ENCODE results near the gene HLF.

Gene HLF

DNA sequence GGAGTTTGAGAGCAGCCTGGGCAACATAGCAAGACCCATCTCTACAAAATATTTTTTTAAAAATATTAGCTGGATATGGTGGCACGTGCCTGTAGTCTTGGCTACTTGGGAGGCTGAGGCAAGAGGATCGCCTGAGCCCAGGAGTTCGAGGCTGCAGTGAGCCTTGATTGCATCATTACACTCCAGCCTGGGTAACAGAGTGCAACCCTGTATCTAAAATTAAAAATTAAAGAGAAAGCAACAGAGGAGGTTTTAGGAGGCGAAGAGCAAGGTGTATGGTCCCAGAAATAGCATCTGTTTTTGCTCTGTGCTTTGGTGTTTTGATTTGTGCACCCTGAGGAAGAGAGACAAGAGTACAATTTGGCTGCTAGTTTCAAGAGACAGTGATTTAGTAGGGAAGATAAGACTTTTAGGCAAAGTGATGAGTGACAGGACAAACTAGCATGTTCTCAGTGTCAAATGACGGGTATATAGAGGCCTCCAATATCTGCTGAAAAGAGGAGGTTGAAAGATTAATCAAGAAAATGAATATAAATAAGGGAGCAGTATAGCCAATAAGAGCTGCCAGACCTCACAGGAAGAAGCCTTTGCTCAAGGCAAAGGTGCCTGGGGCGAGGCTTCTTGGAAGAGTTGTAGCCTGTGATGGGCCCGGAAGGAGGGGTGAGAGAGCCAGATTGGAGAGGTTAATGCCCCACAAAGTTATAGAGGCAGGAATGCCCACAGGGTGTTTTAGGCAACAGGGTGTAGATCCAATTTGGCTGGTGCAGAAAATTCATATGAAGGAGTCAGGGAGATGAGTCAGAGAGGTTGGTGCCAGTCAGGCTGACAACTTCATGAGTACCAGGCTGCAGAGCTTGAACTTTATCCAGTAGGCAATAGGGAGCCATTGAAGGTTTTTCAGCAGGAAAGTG, 11.4 kb downstream of the HLF start:
- H3K27me3 ChIP-seq (ENCODE audit: control insufficient read depth, insufficient read depth, low read length) = no peaks in the 10 kb centered on the region
- no peak overlapping the region for H3K9ac ChIP-seq (ENCODE audit: low read length)
- no peak overlapping the region for H3K27ac ChIP-seq (ENCODE audit: low read depth, low read length)
- no peaks in the 10 kb centered on the region for H3K4me1 ChIP-seq (ENCODE audit: control insufficient read depth, insufficient read depth, low read length)
- no peaks in the 10 kb centered on the region for H3K36me3 ChIP-seq (ENCODE audit: control insufficient read depth, insufficient read depth, low read length)
- H3K4me3 ChIP-seq (ENCODE audit: low read depth, low read length) = no peak overlapping the region
- H3K9me3 ChIP-seq (ENCODE audit: control insufficient read depth, insufficient read depth, low read depth, low read length) = no peaks in the 10 kb centered on the region

DNA sequence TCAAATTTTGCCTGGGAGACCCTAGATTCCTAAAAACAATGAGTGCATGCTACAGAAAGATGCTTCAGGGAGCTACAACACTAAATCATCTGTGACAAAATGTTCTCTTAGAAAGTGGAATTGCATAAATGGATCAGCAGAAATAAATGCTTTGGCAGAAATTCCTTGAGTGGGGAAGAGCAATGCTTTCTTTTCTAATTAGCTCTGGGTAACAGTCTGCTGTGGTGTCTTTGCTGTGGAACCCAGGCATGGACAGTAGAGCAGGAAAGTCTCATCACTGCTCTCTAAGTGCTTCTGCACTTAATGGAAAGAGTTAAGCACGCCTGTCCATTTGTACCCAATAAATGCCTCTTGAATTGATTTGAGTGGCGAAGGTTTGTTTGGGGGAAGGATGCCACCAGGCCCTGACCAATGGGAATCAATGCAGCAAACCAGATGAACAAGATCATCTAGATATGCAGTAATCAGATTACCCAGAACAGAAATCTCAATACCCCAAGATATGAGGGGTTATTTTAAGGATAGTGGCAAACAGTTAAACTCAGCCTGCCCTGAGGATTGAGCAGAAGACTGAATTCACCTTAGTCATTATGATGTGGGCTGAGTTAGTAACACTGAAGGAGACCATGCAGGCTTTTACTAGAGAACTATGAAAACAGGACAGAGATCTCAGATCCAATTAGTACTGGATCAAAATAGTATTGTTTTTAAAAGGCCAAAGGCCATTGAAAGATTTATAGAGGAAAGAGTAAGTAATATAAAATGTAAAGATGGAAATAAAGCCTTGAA, 13.6 kb downstream of the HLF start:
- Histone ChIP-seq H3K36me3 (ENCODE audit: control insufficient read depth, insufficient read depth, low read length) (no peaks in the 10 kb centered on the region), H3K9me3 (ENCODE audit: control insufficient read depth, insufficient read depth, low read depth, low read length) (no peaks in the 10 kb centered on the region), H3K4me1 (ENCODE audit: control insufficient read depth, insufficient read depth, low read length) (no peaks in the 10 kb centered on the region), H3K4me3 (ENCODE audit: low read depth, low read length) (no peak overlapping the region), H3K27ac (ENCODE audit: low read depth, low read length) (no peak overlapping the region), H3K9ac (ENCODE audit: low read length) (no peak overlapping the region), H3K27me3 (ENCODE audit: control insufficient read depth, insufficient read depth, low read length) (no peaks in the 10 kb centered on the region)

DNA sequence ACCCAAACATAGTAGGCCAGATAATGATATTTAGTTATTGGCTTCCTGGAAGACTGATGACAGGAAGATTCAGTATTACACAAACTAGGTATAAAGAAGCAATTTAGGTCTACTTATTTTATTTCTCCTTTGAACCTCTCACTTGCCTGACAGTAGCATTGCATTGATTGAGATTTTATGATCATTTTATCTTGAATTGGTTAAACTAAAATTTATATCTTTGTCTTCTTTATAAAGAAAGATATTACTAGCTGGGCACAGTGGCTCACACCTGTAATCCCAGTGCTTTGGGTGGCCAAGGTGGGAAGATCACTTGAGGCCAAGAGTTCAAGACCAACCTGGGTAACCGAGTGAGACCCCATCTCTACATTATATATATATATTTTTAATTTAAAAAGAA, 14.4 kb downstream of the HLF start:
- H3K4me1 ChIP-seq (ENCODE audit: control insufficient read depth, insufficient read depth, low read length) = no peaks in the 10 kb centered on the region
- H3K27me3 ChIP-seq (ENCODE audit: control insufficient read depth, insufficient read depth, low read length) = no peaks in the 10 kb centered on the region
- no peaks in the 10 kb centered on the region for H3K9me3 ChIP-seq (ENCODE audit: control insufficient read depth, insufficient read depth, low read depth, low read length)
- no peaks in the 10 kb centered on the region for H3K36me3 ChIP-seq (ENCODE audit: control insufficient read depth, insufficient read depth, low read length)
- H3K9ac ChIP-seq (ENCODE audit: low read length) = no peak overlapping the region
- no peak overlapping the region for H3K27ac ChIP-seq (ENCODE audit: low read depth, low read length)
- H3K4me3 ChIP-seq (ENCODE audit: low read depth, low read length) = no peak overlapping the region

GRCh38 chr17:55279788-55280187, 15.0 kb downstream of the HLF start:
- no peak overlapping the region for H3K9ac ChIP-seq (ENCODE audit: low read length)
- H3K4me3 ChIP-seq (ENCODE audit: low read depth, low read length) = no peak overlapping the region
- no peaks in the 10 kb centered on the region for H3K4me1 ChIP-seq (ENCODE audit: control insufficient read depth, insufficient read depth, low read length)

DNA sequence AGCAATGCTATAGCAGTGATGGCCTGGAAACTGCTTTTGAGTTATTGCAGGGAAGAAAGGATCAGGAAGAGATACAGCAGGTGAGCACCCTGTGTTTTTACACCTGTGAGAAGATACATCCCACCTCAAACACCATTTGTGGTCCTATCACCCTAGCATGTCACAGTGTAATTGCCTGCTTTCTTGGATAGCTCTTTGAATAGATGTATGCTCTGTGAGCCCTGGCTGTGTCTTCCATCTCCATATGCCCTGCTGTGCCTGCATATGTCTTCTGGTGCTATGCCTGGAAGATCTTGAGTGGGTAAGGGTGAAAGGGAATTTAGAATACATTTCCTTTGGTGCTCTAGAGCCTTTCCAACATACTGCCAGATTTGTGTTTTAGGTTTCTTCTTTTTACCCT, 15.5 kb downstream of the HLF start:
- no peak overlapping the region for H3K27ac ChIP-seq (ENCODE audit: low read depth, low read length)
- H3K27me3 ChIP-seq (ENCODE audit: control insufficient read depth, insufficient read depth, low read length) = no peaks in the 10 kb centered on the region
- no peak overlapping the region for H3K4me3 ChIP-seq (ENCODE audit: low read depth, low read length)
- H3K36me3 ChIP-seq (ENCODE audit: control insufficient read depth, insufficient read depth, low read length) = no peaks in the 10 kb centered on the region
- no peaks in the 10 kb centered on the region for H3K9me3 ChIP-seq (ENCODE audit: control insufficient read depth, insufficient read depth, low read depth, low read length)
- H3K9ac ChIP-seq (ENCODE audit: low read length) = no peak overlapping the region
- no peaks in the 10 kb centered on the region for H3K4me1 ChIP-seq (ENCODE audit: control insufficient read depth, insufficient read depth, low read length)

More at GRCh38 chr17:55279788-55280187, 15.0 kb downstream of the HLF start:
- no peaks in the 10 kb centered on the region for H3K27me3 ChIP-seq (ENCODE audit: control insufficient read depth, insufficient read depth, low read length)
- no peaks in the 10 kb centered on the region for H3K9me3 ChIP-seq (ENCODE audit: control insufficient read depth, insufficient read depth, low read depth, low read length)
- H3K27ac ChIP-seq (ENCODE audit: low read depth, low read length) = no peak overlapping the region
- no peaks in the 10 kb centered on the region for H3K36me3 ChIP-seq (ENCODE audit: control insufficient read depth, insufficient read depth, low read length)

DNA sequence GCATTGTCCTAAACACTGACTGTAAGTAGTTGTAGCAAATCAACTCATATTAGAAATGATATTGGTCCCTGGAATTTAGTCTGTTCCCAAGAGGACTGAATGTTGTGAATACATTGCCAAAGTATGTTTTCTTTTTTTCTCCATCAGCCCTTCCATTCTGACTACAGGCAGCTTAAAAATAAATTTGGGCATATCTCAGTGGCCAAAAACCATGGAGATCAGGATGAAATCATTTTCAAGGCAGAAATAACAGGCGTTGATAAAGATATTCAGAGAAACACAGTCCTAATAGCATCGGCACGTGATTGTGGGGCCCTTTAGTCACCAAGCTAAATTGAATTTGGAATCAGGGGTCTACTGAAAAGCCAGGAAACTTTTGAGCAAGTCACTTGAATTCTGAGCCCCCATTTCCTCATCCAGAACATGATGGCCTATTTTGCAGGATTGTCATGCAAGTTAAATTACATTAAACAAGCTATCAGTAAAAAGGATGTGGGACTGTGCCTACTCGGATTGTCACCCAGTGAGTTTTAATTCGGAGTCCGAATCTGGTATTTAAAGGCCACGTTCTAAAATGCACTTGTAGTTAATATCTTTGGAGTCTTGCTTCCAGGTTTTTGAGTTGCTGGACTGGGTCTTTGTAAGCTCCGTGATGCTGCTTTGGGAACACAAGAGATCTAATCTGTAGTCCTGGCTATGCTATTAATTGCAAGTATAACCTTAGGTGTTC, 17.1 kb downstream of the HLF start:
- Histone ChIP-seq H3K4me1 (ENCODE audit: control insufficient read depth, insufficient read depth, low read length) (no peaks in the 10 kb centered on the region), H3K27ac (ENCODE audit: low read depth, low read length) (no peak overlapping the region), H3K36me3 (ENCODE audit: control insufficient read depth, insufficient read depth, low read length) (no peaks in the 10 kb centered on the region), H3K9ac (ENCODE audit: low read length) (no peak overlapping the region), H3K4me3 (ENCODE audit: low read depth, low read length) (no peak overlapping the region), H3K27me3 (ENCODE audit: control insufficient read depth, insufficient read depth, low read length) (no peaks in the 10 kb centered on the region), H3K9me3 (ENCODE audit: control insufficient read depth, insufficient read depth, low read depth, low read length) (no peaks in the 10 kb centered on the region)

DNA sequence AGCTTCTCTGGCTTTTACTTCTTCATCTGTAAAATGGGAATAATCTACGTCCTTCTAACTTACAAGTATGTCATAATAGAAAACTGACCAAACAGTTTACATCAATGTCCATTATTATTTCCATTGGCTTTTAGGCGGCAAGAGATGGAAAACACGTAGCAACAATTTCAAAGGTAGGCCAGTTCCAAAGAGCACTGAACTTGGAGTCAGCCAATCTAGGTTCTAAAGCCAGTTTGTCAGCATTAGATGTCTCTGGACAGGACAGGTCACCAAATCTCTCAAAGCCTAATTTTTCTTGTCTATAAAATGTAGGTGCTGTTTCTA, 17.6 kb downstream of the HLF start:
- H3K36me3 ChIP-seq (ENCODE audit: control insufficient read depth, insufficient read depth, low read length) = no peaks in the 10 kb centered on the region
- no peaks in the 10 kb centered on the region for H3K4me1 ChIP-seq (ENCODE audit: control insufficient read depth, insufficient read depth, low read length)
- no peak overlapping the region for H3K9ac ChIP-seq (ENCODE audit: low read length)
- H3K27me3 ChIP-seq (ENCODE audit: control insufficient read depth, insufficient read depth, low read length) = no peaks in the 10 kb centered on the region
- no peaks in the 10 kb centered on the region for H3K9me3 ChIP-seq (ENCODE audit: control insufficient read depth, insufficient read depth, low read depth, low read length)
- H3K27ac ChIP-seq (ENCODE audit: low read depth, low read length) = no peak overlapping the region
- H3K4me3 ChIP-seq (ENCODE audit: low read depth, low read length) = no peak overlapping the region

DNA sequence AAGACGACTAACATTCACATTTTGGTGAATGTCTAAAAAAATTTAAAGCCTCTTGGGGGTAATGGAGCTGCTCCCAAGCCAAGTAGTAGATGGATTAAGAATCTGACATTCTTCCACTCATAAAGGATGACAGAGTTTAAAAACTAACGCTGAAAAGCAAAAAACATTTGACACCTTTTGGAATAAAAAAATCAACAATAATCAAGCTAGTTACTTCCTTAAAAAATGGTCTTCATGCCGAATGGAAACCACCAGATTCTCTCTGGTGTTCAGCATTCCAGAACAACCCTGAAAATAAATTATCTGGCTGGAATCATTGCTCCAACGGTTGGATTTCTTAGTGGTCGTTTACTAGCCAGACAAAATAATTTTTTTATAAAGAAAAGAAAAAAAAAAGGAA, 18.0 kb downstream of the HLF start:
- Histone ChIP-seq H3K36me3 (ENCODE audit: control insufficient read depth, insufficient read depth, low read length) (no peaks in the 10 kb centered on the region), H3K9me3 (ENCODE audit: control insufficient read depth, insufficient read depth, low read depth, low read length) (no peaks in the 10 kb centered on the region), H3K27ac (ENCODE audit: low read depth, low read length) (no peak overlapping the region), H3K4me3 (ENCODE audit: low read depth, low read length) (no peak overlapping the region), H3K9ac (ENCODE audit: low read length) (no peak overlapping the region), H3K4me1 (ENCODE audit: control insufficient read depth, insufficient read depth, low read length) (no peaks in the 10 kb centered on the region), H3K27me3 (ENCODE audit: control insufficient read depth, insufficient read depth, low read length) (no peaks in the 10 kb centered on the region)

DNA sequence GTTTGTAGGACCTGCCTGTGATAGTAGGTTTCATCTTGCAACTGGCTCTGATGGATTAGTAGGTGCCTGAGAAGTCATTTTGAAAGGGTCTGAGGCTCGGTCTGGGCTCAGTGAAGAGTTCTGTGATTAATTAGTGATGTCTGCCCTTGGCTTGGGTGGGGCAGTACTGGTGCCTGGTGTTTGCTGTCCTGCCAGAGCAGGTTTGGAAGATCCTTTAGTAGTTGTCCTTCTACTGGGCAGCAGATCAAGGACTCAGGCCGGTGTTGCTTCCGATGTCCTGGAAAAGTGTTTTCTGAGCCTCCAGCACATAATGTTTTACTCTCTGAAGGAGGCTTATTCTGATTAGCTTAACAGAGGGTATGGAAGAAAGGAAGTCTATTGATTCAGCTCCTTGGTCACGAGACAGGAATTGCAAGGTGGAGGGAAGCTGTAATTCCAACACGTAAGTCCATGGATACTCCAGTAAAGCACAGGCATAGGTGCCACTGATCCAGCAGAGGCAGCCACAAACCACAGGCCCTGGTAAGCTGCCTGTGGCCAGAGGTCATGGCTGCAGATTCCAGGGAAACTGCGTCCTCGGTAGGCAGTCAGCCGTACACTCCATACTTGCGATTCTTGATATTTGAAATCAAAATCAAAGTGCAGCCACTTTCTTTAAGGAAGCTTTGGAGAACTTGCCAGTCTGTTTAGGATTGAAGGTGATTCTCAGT, 18.7 kb downstream of the HLF start:
- Histone ChIP-seq H3K27ac (ENCODE audit: low read depth, low read length) (no peak overlapping the region), H3K36me3 (ENCODE audit: control insufficient read depth, insufficient read depth, low read length) (no peaks in the 10 kb centered on the region), H3K4me3 (ENCODE audit: low read depth, low read length) (no peak overlapping the region), H3K9ac (ENCODE audit: low read length) (no peak overlapping the region), H3K4me1 (ENCODE audit: control insufficient read depth, insufficient read depth, low read length) (no peaks in the 10 kb centered on the region), H3K9me3 (ENCODE audit: control insufficient read depth, insufficient read depth, low read depth, low read length) (no peaks in the 10 kb centered on the region), H3K27me3 (ENCODE audit: control insufficient read depth, insufficient read depth, low read length) (no peaks in the 10 kb centered on the region)

DNA sequence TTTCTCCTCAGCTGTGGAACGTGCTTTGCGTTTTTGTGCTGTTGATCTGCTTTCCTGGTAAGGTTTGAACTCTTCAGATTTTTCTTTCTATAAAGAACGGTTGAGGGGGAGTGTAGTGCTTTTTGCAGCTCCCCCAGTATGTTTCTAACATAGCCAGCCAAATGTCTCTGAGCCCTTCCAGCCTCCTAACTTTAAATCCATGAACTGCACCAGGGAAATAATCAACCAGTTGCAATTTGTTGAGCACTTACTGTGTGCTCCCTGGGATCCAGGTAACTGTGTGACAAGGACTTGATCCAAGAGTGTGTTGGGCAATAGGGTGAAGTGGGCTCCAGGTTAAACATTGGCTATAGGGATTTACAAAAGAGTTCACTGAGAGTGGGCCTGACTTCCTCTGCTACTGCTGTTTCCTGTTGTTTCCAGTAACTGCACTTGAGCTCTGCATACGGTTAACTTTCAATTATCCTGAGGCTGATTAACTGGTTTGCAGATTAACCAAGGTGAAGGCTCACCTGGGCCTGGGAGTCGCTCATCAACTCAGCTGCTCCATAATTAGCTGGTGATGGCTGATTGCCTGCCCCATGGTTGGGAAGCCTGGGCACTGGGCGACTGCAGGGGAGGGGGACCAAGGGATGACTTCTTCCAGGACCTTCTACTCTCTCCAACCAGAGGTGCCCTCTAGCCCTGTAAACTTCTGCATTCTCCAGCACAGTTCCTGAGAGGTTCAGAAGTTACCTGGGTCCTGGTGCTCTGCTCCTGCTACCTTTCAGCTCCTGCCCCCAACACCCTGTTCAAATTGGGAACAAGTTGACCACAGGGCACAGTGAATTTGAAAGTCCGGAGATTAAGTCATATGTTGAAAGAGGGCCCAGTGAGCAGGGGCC, 19.5 kb downstream of the HLF start:
- Histone ChIP-seq H3K27me3 (ENCODE audit: control insufficient read depth, insufficient read depth, low read length) (no peaks in the 10 kb centered on the region), H3K9me3 (ENCODE audit: control insufficient read depth, insufficient read depth, low read depth, low read length) (no peaks in the 10 kb centered on the region), H3K4me1 (ENCODE audit: control insufficient read depth, insufficient read depth, low read length) (no peaks in the 10 kb centered on the region), H3K4me3 (ENCODE audit: low read depth, low read length) (no peak overlapping the region), H3K36me3 (ENCODE audit: control insufficient read depth, insufficient read depth, low read length) (no peaks in the 10 kb centered on the region), H3K27ac (ENCODE audit: low read depth, low read length) (no peak overlapping the region), H3K9ac (ENCODE audit: low read length) (no peak overlapping the region)
